GM18502 (cell line): ENCODE results near the gene GNPAT.

Source experiments
- ATAC-seq: cut with Tn5 transposase; IDR thresholded peaks from one replicate; pipeline ENCODE4 v1.9.1; 2021; ENCODE audit warnings: mild to moderate bottlenecking; ENCODE audit not compliant: unreplicated experiment, poor library complexity

Gene GNPAT

GRCh38 chr1:231312432-231312788 lies 71.4 kb downstream of the GNPAT start:
- no peak for ATAC-seq

- ATAC-seq, result no peak
Measured at GRCh38 chr1:231313661-231314060, 72.6 kb downstream of the GNPAT start.

GRCh38 chr1:231315887-231316286 lies 74.9 kb downstream of the GNPAT start:
- ATAC-seq, result peak; percentile 76

GRCh38 chr1:231317306-231318014 lies 76.4 kb downstream of the GNPAT start:
- ATAC-seq, result no peak

- no peak for ATAC-seq
Measured at GRCh38 chr1:231318015-231318355, 77.0 kb downstream of the GNPAT start.

- ATAC-seq, result no peak
Measured at GRCh38 chr1:231318568-231318967, 77.6 kb downstream of the GNPAT start.

GRCh38 chr1:231319080-231319479 lies 78.1 kb downstream of the GNPAT start:
- no peak for ATAC-seq

GRCh38 chr1:231322880-231323530 lies 82.0 kb downstream of the GNPAT start:
- ATAC-seq, result no peak

GRCh38 chr1:231324660-231325059 lies 83.6 kb downstream of the GNPAT start:
- ATAC-seq, result no peak

GRCh38 chr1:231326248-231326647 lies 85.2 kb downstream of the GNPAT start:
- no peak for ATAC-seq
